IMR-90 (cell line): Measurements from ENCODE around the gene INO80. TPM values are rescaled to one million over a fixed set of nuclear protein-coding genes. Genes with fewer than 3 reads are reported as not detected.

ENCODE experiments used
- ATAC-seq: fragments of 200-7000 bp; cut with Tn5 transposase; 2 replicates; pipeline ENCODE4 v1.9.1; 2020; ENCODE audit warnings: low read depth, mild to moderate bottlenecking, moderate library complexity
- BruUV-seq: library from RNA; stranded (reverse); fragments of 400-500 nt; replicated peaks from 2 replicates; lab custom pipeline; 2021; lab: Mats Ljungman, UMichigan
- CTCF ChIA-PET: fragments of 300-600 bp; formaldehyde crosslinking; extraction: SDS; loops from one replicate; lab custom pipeline; 2021; ENCODE audit warnings: antibody characterized with exemption; lab: Yijun Ruan, JAX
- POLR2A ChIA-PET: fragments of 300-600 bp; sonication (Branson Sonifier 250); formaldehyde crosslinking; loops from one replicate; lab custom pipeline; 2022; ENCODE audit warnings: antibody characterized with exemption; ENCODE audit not compliant: unreplicated experiment; lab: Charles Lee
- DNase-seq: peaks from one replicate; pipeline ENCODE4 v3.0.0; 2013
- H2AFZ ChIP-seq: replicated peaks from 2 replicates; pipeline ENCODE3; 2013; ENCODE audit warnings: low read length, mild to moderate bottlenecking; ENCODE audit not compliant: poor library complexity
- H2AK5ac ChIP-seq: 2 replicates; pipeline ENCODE4 v1.6.1; 2013; ENCODE audit warnings: low read depth, low read length, inconsistent platforms
- H2AK9ac ChIP-seq: replicated peaks from 2 replicates; pipeline ENCODE3; 2013; ENCODE audit warnings: mild to moderate bottlenecking, low read depth, low read length, moderate library complexity; ENCODE audit not compliant: poor library complexity
- H2BK120ac ChIP-seq: 2 replicates; pipeline ENCODE4 v1.6.1; 2013; ENCODE audit warnings: low read depth, low read length, inconsistent platforms
- H2BK15ac ChIP-seq: 3 replicates; pipeline ENCODE4 v1.6.1; 2013; ENCODE audit warnings: low read depth, low read length, inconsistent platforms
- H2BK20ac ChIP-seq: 2 replicates; pipeline ENCODE4 v1.6.1; 2013; ENCODE audit warnings: low read depth, mild to moderate bottlenecking, inconsistent platforms, low read length, moderate library complexity
- H2BK5ac ChIP-seq: 2 replicates; pipeline ENCODE4 v1.6.1; 2013; ENCODE audit warnings: mild to moderate bottlenecking, low read depth, low read length, inconsistent platforms; ENCODE audit not compliant: poor library complexity, severe bottlenecking
- H3K14ac ChIP-seq: replicated peaks from 2 replicates; pipeline ENCODE4 v1.6.1; 2013; ENCODE audit warnings: low read depth, low read length, inconsistent platforms
- H3K18ac ChIP-seq: 2 replicates; pipeline ENCODE4 v1.6.1; 2013; ENCODE audit warnings: low read depth, low read length, control low read depth
- H3K23ac ChIP-seq: 2 replicates; pipeline ENCODE4 v1.6.1; 2013; ENCODE audit warnings: low read depth, low read length, inconsistent platforms
- H3K27ac ChIP-seq: 2 replicates; pipeline ENCODE4 v1.5.1; 2013; ENCODE audit warnings: mild to moderate bottlenecking, control low read depth, low read length; ENCODE audit not compliant: insufficient read depth
- H3K27me3 ChIP-seq: 2 replicates; pipeline ENCODE4 v1.6.1; 2013; ENCODE audit warnings: low read length; ENCODE audit not compliant: control insufficient read depth, insufficient read depth
- H3K36me3 ChIP-seq: 2 replicates; pipeline ENCODE4 v1.6.1; 2013; ENCODE audit warnings: low read length, mixed read lengths; ENCODE audit not compliant: control insufficient read depth, insufficient read depth
- H3K4ac ChIP-seq: 2 replicates; pipeline ENCODE4 v1.6.1; 2013; ENCODE audit warnings: low read depth, low read length, inconsistent platforms
- H3K4me1 ChIP-seq: 2 replicates; pipeline ENCODE4 v1.6.1; 2013; ENCODE audit warnings: low read length, mixed read lengths; ENCODE audit not compliant: control insufficient read depth, insufficient read depth
- H3K4me2 ChIP-seq: 2 replicates; pipeline ENCODE4 v1.6.1; 2013; ENCODE audit warnings: low read depth, mild to moderate bottlenecking, control low read depth, low read length, moderate library complexity
- H3K4me3 ChIP-seq: 2 replicates; pipeline ENCODE4 v1.5.1; 2013; ENCODE audit warnings: low read depth, mild to moderate bottlenecking, control low read depth, low read length, moderate library complexity; ENCODE audit not compliant: insufficient read depth
- H3K56ac ChIP-seq: 2 replicates; pipeline ENCODE4 v1.6.1; 2013; ENCODE audit warnings: low read length, inconsistent platforms; ENCODE audit not compliant: insufficient read depth; ENCODE audit errors: extremely low read depth
- H3K79me1 ChIP-seq, 2 experiments: 2 replicates each; pipeline ENCODE4 v1.6.1; 2013; ENCODE audit warnings: low read length in 2 of 2, inconsistent platforms in 1 of 2, low read depth in 1 of 2
- H3K9ac ChIP-seq: 2 replicates; pipeline ENCODE4 v1.6.1; 2013; ENCODE audit warnings: low read depth, low read length, control low read depth
- H3K9me1 ChIP-seq: 2 replicates; pipeline ENCODE4 v1.6.1; 2013; ENCODE audit warnings: low read length, inconsistent platforms; ENCODE audit not compliant: insufficient read depth
- H3K9me3 ChIP-seq: 2 replicates; pipeline ENCODE4 v1.6.1; 2013; ENCODE audit warnings: low read length; ENCODE audit not compliant: control insufficient read depth, insufficient read depth
- H4K20me1 ChIP-seq: 2 replicates; pipeline ENCODE4 v1.6.1; 2013; ENCODE audit warnings: low read length, inconsistent platforms; ENCODE audit not compliant: insufficient read depth
- H4K5ac ChIP-seq: 2 replicates; pipeline ENCODE4 v1.6.1; 2013; ENCODE audit warnings: mild to moderate bottlenecking, low read depth, low read length, control low read depth
- H4K8ac ChIP-seq, 2 experiments: 2 replicates each; pipeline ENCODE4 v1.6.1; 2013; ENCODE audit warnings: low read depth in 2 of 2, low read length in 2 of 2, control low read depth in 1 of 2, inconsistent platforms in 1 of 2
- H4K91ac ChIP-seq: 2 replicates; pipeline ENCODE4 v1.6.1; 2013; ENCODE audit warnings: low read depth, low read length, inconsistent platforms; ENCODE audit not compliant: insufficient read depth
- BHLHE40 ChIP-seq: fragments of 150-350 bp; IDR thresholded peaks from 2 replicates; pipeline ENCODE4 v1.6.1; 2016; ENCODE audit warnings: mild to moderate bottlenecking, low read depth, low read length
- CTCF ChIP-seq: conservative IDR thresholded peaks from 2 replicates; pipeline ENCODE4 v1.5.1; 2012; ENCODE audit warnings: mild to moderate bottlenecking, low read depth, low read length, improper control_type of control experiment
- ELK1 ChIP-seq: fragments of 150-350 bp; IDR thresholded peaks from 2 replicates; pipeline ENCODE4 v1.6.1; 2016; ENCODE audit warnings: low read depth, mild to moderate bottlenecking, low read length, moderate library complexity, borderline replicate concordance
- FOS ChIP-seq: fragments of 150-350 bp; IDR thresholded peaks from 2 replicates; pipeline ENCODE4 v1.6.1; 2016; ENCODE audit warnings: low read depth, low read length
- MXI1 ChIP-seq: IDR thresholded peaks from 2 replicates; pipeline ENCODE4 v1.6.1; 2012; ENCODE audit warnings: low read depth, mild to moderate bottlenecking, low read length, moderate library complexity, borderline replicate concordance
- POLR2A ChIP-seq: IDR thresholded peaks from 2 replicates; pipeline ENCODE4 v1.6.1; 2012; ENCODE audit warnings: mild to moderate bottlenecking, low read depth, low read length
- RCOR1 ChIP-seq: IDR thresholded peaks from 2 replicates; pipeline ENCODE4 v1.6.1; 2012; ENCODE audit warnings: mild to moderate bottlenecking, low read length, improper control_type of control experiment; ENCODE audit not compliant: insufficient replicate concordance
- RFX5 ChIP-seq: IDR thresholded peaks from 2 replicates; pipeline ENCODE4 v1.8.0; 2012; ENCODE audit warnings: low read depth, mild to moderate bottlenecking, low read length, moderate library complexity
- SMC3 ChIP-seq: fragments of 150-350 bp; IDR thresholded peaks from 2 replicates; pipeline ENCODE4 v1.6.1; 2016; ENCODE audit warnings: low read depth, mild to moderate bottlenecking, antibody characterized with exemption, low read length, moderate library complexity
- USF2 ChIP-seq: fragments of 150-350 bp; IDR thresholded peaks from 2 replicates; pipeline ENCODE4 v1.6.1; 2017; ENCODE audit warnings: mild to moderate bottlenecking, antibody characterized with exemption, low read length, low read depth
- WGBS, 2 experiments: methylation state at CpG; one replicate each; pipeline versions ENCODE4 v1.1.5 to v1.1.7; 2013; ENCODE audit warnings: missing lambda C conversion rate in 2 of 2; ENCODE audit not compliant: insufficient read length in 1 of 2; ENCODE audit errors: extremely low coverage in 2 of 2; 5-methylcytosine and 5-hydroxymethylcytosine counted together
- dilution Hi-C: fragments of 300-500 bp; cut with HindIII; formaldehyde crosslinking; loops from one replicate; pipeline ENCODE4 v1.14.3; 2018; ENCODE audit warnings: low sequenced_read_pairs; ENCODE audit not compliant: unreplicated experiment
- in situ Hi-C: fragments of 300-500 bp; cut with MboI; formaldehyde crosslinking; loops from 3 replicates; pipeline ENCODE4 v1.14.3; 2019; ENCODE audit warnings: low sequenced_read_pairs, inconsistent platforms, mixed read lengths
- intact Hi-C: fragments of 100-400 bp; cut with micrococcal nuclease; formaldehyde crosslinking; loops from 2 replicates; pipeline ENCODE4 v1.10.0; 2022
- polyA plus RNA-seq, 3 experiments: library from polyadenylated mRNA; depleted of rRNA; stranded (reverse); fragments of >200 nt; gene quantifications; 2 replicates each; pipeline ENCODE4 v1.2.3, GENCODE V29; 2012; ENCODE audit warnings: low replicate concordance in 1 of 3
- total RNA-seq: library from RNA; depleted of rRNA; stranded (reverse); fragments of >200 nt; gene quantifications from 2 replicates; pipeline ENCODE4 v1.2.3, GENCODE V29; 2012

Gene INO80
- total and polyA plus RNA-seq, 2 of the 4 experiments (the other 2 are of a cell fraction) = 6.0 to 13.3 TPM

- no peak overlapping the region for H4K91ac ChIP-seq
- H3K4me3 ChIP-seq = no peak overlapping the region
- H3K9ac ChIP-seq = no peak overlapping the region
- dilution Hi-C loops (no loop called here), intact Hi-C loops (no loop called here), in situ Hi-C loops (no loop called here)
- CTCF ChIA-PET = no interaction called here
- no peak overlapping the region for H4K5ac ChIP-seq
- no peaks in the 10 kb centered on the region for H3K9me1 ChIP-seq
- no peak overlapping the region for H3K18ac ChIP-seq
- 50% methylated on average over 1 of the region's 5 CpGs; no CpG with 5 or more reads in 1 of the 2 experiments for WGBS, 2 experiments
- no peak overlapping the region for H2BK20ac ChIP-seq
- no peak overlapping the region for H3K4ac ChIP-seq
- TF ChIP-seq MXI1 = no peak
- TF ChIP-seq FOS = no peak
- no peak for TF ChIP-seq CTCF
- TF ChIP-seq USF2 = no peak
- no peak for TF ChIP-seq ELK1
- no peak for TF ChIP-seq RFX5
- TF ChIP-seq SMC3 = no peak
- TF ChIP-seq POLR2A = no peak
- no peak for TF ChIP-seq BHLHE40
- TF ChIP-seq RCOR1 = no peak
- H3K14ac ChIP-seq = no peak overlapping the region
- no peak overlapping the region for H3K4me2 ChIP-seq
- no peak overlapping the region for H3K23ac ChIP-seq
- H2AK9ac ChIP-seq = no peak overlapping the region
- H3K27ac ChIP-seq = no peak overlapping the region
- H3K36me3 ChIP-seq = no peaks in the 10 kb centered on the region
- H2AK5ac ChIP-seq = no peak overlapping the region
- DNase-seq (no peak), ATAC-seq (no peak)
- H4K8ac ChIP-seq = no peak overlapping the region
- H2BK5ac ChIP-seq = no peak overlapping the region
- H3K4me1 ChIP-seq = no peaks in the 10 kb centered on the region
- no TSS peak for BruUV-seq
- H3K27me3 ChIP-seq = peaks cover 6% of the 10 kb centered on the region
- POLR2A ChIA-PET = no interaction called here
- H4K20me1 ChIP-seq = no peaks in the 10 kb centered on the region
- H3K9me3 ChIP-seq = no peaks in the 10 kb centered on the region
- no peak overlapping the region for H2AFZ ChIP-seq
- no peak overlapping the region for H2BK120ac ChIP-seq
- H3K79me1 ChIP-seq = peaks cover 2 to 5% of the 10 kb centered on the region in 2 experiments; a peak in 3 of 4 replicates
- no peak overlapping the region for H3K56ac ChIP-seq
- no peak overlapping the region for H2BK15ac ChIP-seq
Measured at GRCh38 chr15:41121951-41122350, 5.9 kb upstream of the INO80 start.
